ENCODE data around the gene OR6J1.

OR6J1 gene

GRCh38 chr14:22598099-22598895 lies 45.9 kb downstream of the OR6J1 start, which contains the start of gene ABHD4:
Gene ABHD4, plus strand, starts transcription at chr14:22598300. Its CDS starts 7 bp downstream, at chr14:22598307.
- no peaks in the 10 kb centered on the region for H3K9me3 ChIP-seq (ENCODE audit: low read depth, low read length)
- H3K27ac ChIP-seq = no peak within 1 kb of the TSS
- TF ChIP-seq FOXP2 (optimal IDR thresholded peaks at IDR 0.05; ENCODE audit: control extremely low read depth, extremely low read length, insufficient read depth) = peak; percentile 34
- TF ChIP-seq POLR2AphosphoS5 (IDR thresholded peaks at IDR 0.05; ENCODE audit: borderline replicate concordance, low read depth, low read length) = peak; percentile 42; the same call in 1 of the 2 replicates
- TF ChIP-seq EZH2 (IDR thresholded peaks at IDR 0.05) = no peak
- peaks cover 12% of the 10 kb centered on the region; the same call in 1 of the 2 replicates for H3K36me3 ChIP-seq (ENCODE audit: insufficient read depth, low read length)
- peak within 1 kb of the TSS; percentile 95 for H3K4me3 ChIP-seq
- H3K9ac ChIP-seq (ENCODE audit: insufficient read length) = peak within 1 kb of the TSS; percentile 85
- no peak for DNase-seq (ENCODE audit: low read depth, low spot score)

DNA sequence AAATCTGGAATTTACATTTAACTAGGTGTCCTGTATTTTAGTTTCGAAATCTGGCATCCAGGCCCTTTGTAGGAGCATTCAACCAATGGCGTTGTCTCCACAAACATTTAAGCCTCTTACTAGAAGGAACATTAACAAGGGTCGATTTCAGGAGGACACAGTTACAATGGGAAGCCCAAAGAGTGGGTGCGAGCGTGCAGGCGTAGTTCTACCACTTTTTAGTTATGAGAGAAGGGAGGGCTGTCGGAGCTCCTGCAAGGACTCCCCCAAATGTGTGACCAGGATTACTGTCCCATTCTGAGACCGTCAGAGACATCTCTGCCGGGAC lies 46.4 kb downstream of the OR6J1 start:
- H3K27ac ChIP-seq = no peak overlapping the region
- TF ChIP-seq POLR2AphosphoS5 (IDR thresholded peaks at IDR 0.05; ENCODE audit: borderline replicate concordance, low read depth, low read length) (no peak), EZH2 (IDR thresholded peaks at IDR 0.05) (no peak), FOXP2 (optimal IDR thresholded peaks at IDR 0.05; ENCODE audit: control extremely low read depth, extremely low read length, insufficient read depth) (no peak)
- H3K9ac ChIP-seq (ENCODE audit: insufficient read length) = peak overlapping the region; percentile 85
- no peaks in the 10 kb centered on the region for H3K9me3 ChIP-seq (ENCODE audit: low read depth, low read length)
- no peak for DNase-seq (ENCODE audit: low read depth, low spot score)
- H3K4me3 ChIP-seq = peak overlapping the region; percentile 95
- peaks cover 9% of the 10 kb centered on the region; the same call in 1 of the 2 replicates for H3K36me3 ChIP-seq (ENCODE audit: insufficient read depth, low read length)

DNA sequence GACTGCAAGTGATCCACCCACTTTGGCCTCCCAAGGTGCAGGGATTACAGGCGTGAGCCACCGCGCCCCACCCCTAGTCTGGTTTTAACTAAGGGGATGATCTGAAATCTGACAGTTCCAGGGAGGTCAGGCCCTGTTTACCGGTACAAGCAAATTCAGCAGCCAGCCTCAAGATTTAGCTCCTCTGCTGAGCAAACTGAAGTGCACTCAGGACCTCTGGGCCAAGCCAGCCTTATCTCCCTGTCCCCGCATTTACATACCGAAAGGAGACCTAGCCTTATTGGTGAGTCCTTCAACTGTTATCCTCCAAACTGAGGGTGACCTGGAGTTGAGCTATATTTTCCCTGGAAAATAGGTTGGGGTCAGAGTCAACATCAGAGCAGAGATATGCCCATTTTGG lies 46.9 kb downstream of the OR6J1 start:
- H3K9ac ChIP-seq (ENCODE audit: insufficient read length) = no peak overlapping the region

GRCh38 chr14:22596354-22596879 lies 47.7 kb downstream of the OR6J1 start:
- H3K27ac ChIP-seq = no peak overlapping the region
- no peak overlapping the region for H3K9ac ChIP-seq (ENCODE audit: insufficient read length)
- no peak overlapping the region for H3K4me3 ChIP-seq
- H3K9me3 ChIP-seq (ENCODE audit: low read depth, low read length) = no peaks in the 10 kb centered on the region
- H3K36me3 ChIP-seq (ENCODE audit: insufficient read depth, low read length) = no peaks in the 10 kb centered on the region; the same call in 1 of the 2 replicates
- TF ChIP-seq POLR2AphosphoS5 (IDR thresholded peaks at IDR 0.05; ENCODE audit: borderline replicate concordance, low read depth, low read length) = no peak
- TF ChIP-seq EZH2 (IDR thresholded peaks at IDR 0.05) = no peak
- TF ChIP-seq FOXP2 (optimal IDR thresholded peaks at IDR 0.05; ENCODE audit: control extremely low read depth, extremely low read length, insufficient read depth) = no peak
- no peak for DNase-seq (ENCODE audit: low read depth, low spot score)

More for the DNA sequence above, 46.9 kb downstream of the OR6J1 start:
- H3K9me3 ChIP-seq (ENCODE audit: low read depth, low read length) = no peaks in the 10 kb centered on the region
- DNase-seq (ENCODE audit: low read depth, low spot score) = no peak
- H3K36me3 ChIP-seq (ENCODE audit: insufficient read depth, low read length) = peaks cover 5% of the 10 kb centered on the region; the same call in 1 of the 2 replicates
- H3K27ac ChIP-seq = no peak overlapping the region
- no peak for TF ChIP-seq EZH2 (IDR thresholded peaks at IDR 0.05)
- no peak for TF ChIP-seq FOXP2 (optimal IDR thresholded peaks at IDR 0.05; ENCODE audit: control extremely low read depth, extremely low read length, insufficient read depth)
- no peak for TF ChIP-seq POLR2AphosphoS5 (IDR thresholded peaks at IDR 0.05; ENCODE audit: borderline replicate concordance, low read depth, low read length)
- H3K4me3 ChIP-seq = no peak overlapping the region

- Histone ChIP-seq H3K9me3 (ENCODE audit: low read depth, low read length) (no peaks in the 10 kb centered on the region), H3K4me3 (no peak overlapping the region), H3K27ac (no peak overlapping the region), H3K36me3 (ENCODE audit: insufficient read depth, low read length) (no peaks in the 10 kb centered on the region), H3K9ac (ENCODE audit: insufficient read length) (no peak overlapping the region)
- no peak for DNase-seq (ENCODE audit: low read depth, low spot score)
- no peak for TF ChIP-seq POLR2AphosphoS5 (IDR thresholded peaks at IDR 0.05; ENCODE audit: borderline replicate concordance, low read depth, low read length)
- TF ChIP-seq EZH2 (IDR thresholded peaks at IDR 0.05) = no peak
- no peak for TF ChIP-seq FOXP2 (optimal IDR thresholded peaks at IDR 0.05; ENCODE audit: control extremely low read depth, extremely low read length, insufficient read depth)
Observed at GRCh38 chr14:22594156-22594716, 49.9 kb downstream of the OR6J1 start.

DNA sequence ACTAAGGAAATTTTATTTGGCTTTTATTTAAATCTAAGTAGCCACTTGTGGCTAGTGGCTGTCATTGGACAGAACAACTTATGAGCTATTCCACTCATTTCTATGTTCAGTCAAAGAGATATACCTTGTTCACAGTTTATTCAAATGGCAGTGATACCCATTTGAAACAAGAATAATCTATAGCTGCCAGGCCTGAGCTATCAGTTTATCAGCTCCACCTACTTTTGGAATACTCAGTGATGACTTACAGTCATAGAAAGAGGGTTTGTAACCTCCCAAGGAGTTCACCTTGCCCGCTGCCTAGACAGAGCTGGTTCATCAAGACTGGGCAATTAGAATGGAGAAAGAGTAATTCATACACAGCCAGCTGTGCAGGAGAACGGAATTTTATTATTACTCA lies 50.6 kb downstream of the OR6J1 start:
- no peak for TF ChIP-seq POLR2AphosphoS5 (IDR thresholded peaks at IDR 0.05; ENCODE audit: borderline replicate concordance, low read depth, low read length)
- TF ChIP-seq FOXP2 (optimal IDR thresholded peaks at IDR 0.05; ENCODE audit: control extremely low read depth, extremely low read length, insufficient read depth) = no peak
- Histone ChIP-seq H3K9me3 (ENCODE audit: low read depth, low read length) (no peaks in the 10 kb centered on the region), H3K27ac (no peak overlapping the region), H3K9ac (ENCODE audit: insufficient read length) (no peak overlapping the region), H3K4me3 (no peak overlapping the region), H3K36me3 (ENCODE audit: insufficient read depth, low read length) (no peaks in the 10 kb centered on the region)
- no peak for DNase-seq (ENCODE audit: low read depth, low spot score)

GRCh38 chr14:22593189-22593588 lies 51.0 kb downstream of the OR6J1 start:
- DNase-seq (ENCODE audit: low read depth, low spot score) = no peak
- Histone ChIP-seq H3K27ac (no peak overlapping the region), H3K9ac (ENCODE audit: insufficient read length) (no peak overlapping the region), H3K36me3 (ENCODE audit: insufficient read depth, low read length) (no peaks in the 10 kb centered on the region), H3K9me3 (ENCODE audit: low read depth, low read length) (no peaks in the 10 kb centered on the region), H3K4me3 (no peak overlapping the region)
- TF ChIP-seq FOXP2 (optimal IDR thresholded peaks at IDR 0.05; ENCODE audit: control extremely low read depth, extremely low read length, insufficient read depth) (no peak), EZH2 (IDR thresholded peaks at IDR 0.05) (no peak), POLR2AphosphoS5 (IDR thresholded peaks at IDR 0.05; ENCODE audit: borderline replicate concordance, low read depth, low read length) (no peak)

- peak within 1 kb of the TSS; percentile 97 for H3K4me3 ChIP-seq
- H3K9ac ChIP-seq (ENCODE audit: insufficient read length) = peak within 1 kb of the TSS; percentile 96
- peaks cover 13% of the 10 kb centered on the region for H3K36me3 ChIP-seq (ENCODE audit: insufficient read depth, low read length)
- no peaks in the 10 kb centered on the region for H3K9me3 ChIP-seq (ENCODE audit: low read depth, low read length)
- TF ChIP-seq FOXP2 (optimal IDR thresholded peaks at IDR 0.05; ENCODE audit: control extremely low read depth, extremely low read length, insufficient read depth) = peak; percentile 84
- peak; percentile 96 for TF ChIP-seq POLR2AphosphoS5 (IDR thresholded peaks at IDR 0.05; ENCODE audit: borderline replicate concordance, low read depth, low read length)
- TF ChIP-seq EZH2 (IDR thresholded peaks at IDR 0.05) = no peak
- peak within 1 kb of the TSS; percentile 3; the same call in 1 of the 2 replicates for H3K27ac ChIP-seq
- peak; percentile 99 for DNase-seq (ENCODE audit: low read depth, low spot score)
Observed at GRCh38 chr14:22589096-22589839, 54.9 kb downstream of the OR6J1 start, which contains the start of gene DAD1. Gene DAD1, minus strand, starts transcription at chr14:22589224. Its CDS starts 67 bp downstream, at chr14:22589157.
